WTC11 (cell line): ENCODE data around the gene METTL24.

Experiments
- CTCF ChIP-seq: fragments of 200-600 bp; IDR thresholded peaks from 2 replicates; pipeline ENCODE4 v1.8.0; 2022; ENCODE audit warnings: antibody characterized with exemption
- E2F1 ChIP-seq: sonication (generic); formaldehyde crosslinking; IDR thresholded peaks from 2 replicates; pipeline ENCODE4 v1.8.0; 2022; ENCODE audit warnings: mild to moderate bottlenecking, missing genetic modification reagents
- ETV6 ChIP-seq: sonication (generic); formaldehyde crosslinking; IDR thresholded peaks from 2 replicates; pipeline ENCODE4 v1.8.1; 2022; ENCODE audit warnings: mild to moderate bottlenecking, missing genetic modification reagents
- KAT7 ChIP-seq: sonication (generic); formaldehyde crosslinking; IDR thresholded peaks from 2 replicates; pipeline ENCODE4 v1.8.1; 2023; ENCODE audit warnings: missing genetic modification reagents, mild to moderate bottlenecking, borderline replicate concordance
- SP1 ChIP-seq: sonication (generic); formaldehyde crosslinking; conservative IDR thresholded peaks from 2 replicates; pipeline ENCODE4 v1.8.1; 2022; ENCODE audit warnings: missing genetic modification reagents
- TF ChIP-seq, protein P1 (sequence below): sonication (generic); formaldehyde crosslinking; IDR thresholded peaks from 2 replicates; pipeline ENCODE4 v1.8.1; 2023; ENCODE audit warnings: mild to moderate bottlenecking, missing genetic modification reagents
- TF ChIP-seq, protein P2 (sequence below): sonication (generic); formaldehyde crosslinking; IDR thresholded peaks from 2 replicates; pipeline ENCODE4 v1.8.1; 2022; ENCODE audit warnings: missing genetic modification reagents, borderline replicate concordance

DNA sequence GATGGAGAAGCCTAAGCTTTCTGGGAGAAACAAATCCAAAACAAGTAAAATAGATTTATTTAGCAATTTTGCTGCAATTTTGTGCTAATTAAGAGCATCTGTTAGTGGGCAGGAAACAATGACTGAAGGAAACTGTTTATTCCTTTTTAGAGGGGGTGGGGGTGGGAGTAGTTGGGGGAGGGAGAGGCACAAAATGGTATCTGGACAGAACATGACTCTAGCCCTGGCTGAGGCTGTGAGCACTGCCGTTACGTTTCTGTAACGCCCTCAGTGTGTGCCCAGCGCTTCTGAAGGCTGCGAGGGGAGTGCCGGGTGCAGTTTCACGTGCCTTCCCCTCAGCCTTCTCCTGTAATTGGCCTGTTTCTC, 28.8 kb downstream of the METTL24 start:
- TF ChIP-seq, protein P1, sequence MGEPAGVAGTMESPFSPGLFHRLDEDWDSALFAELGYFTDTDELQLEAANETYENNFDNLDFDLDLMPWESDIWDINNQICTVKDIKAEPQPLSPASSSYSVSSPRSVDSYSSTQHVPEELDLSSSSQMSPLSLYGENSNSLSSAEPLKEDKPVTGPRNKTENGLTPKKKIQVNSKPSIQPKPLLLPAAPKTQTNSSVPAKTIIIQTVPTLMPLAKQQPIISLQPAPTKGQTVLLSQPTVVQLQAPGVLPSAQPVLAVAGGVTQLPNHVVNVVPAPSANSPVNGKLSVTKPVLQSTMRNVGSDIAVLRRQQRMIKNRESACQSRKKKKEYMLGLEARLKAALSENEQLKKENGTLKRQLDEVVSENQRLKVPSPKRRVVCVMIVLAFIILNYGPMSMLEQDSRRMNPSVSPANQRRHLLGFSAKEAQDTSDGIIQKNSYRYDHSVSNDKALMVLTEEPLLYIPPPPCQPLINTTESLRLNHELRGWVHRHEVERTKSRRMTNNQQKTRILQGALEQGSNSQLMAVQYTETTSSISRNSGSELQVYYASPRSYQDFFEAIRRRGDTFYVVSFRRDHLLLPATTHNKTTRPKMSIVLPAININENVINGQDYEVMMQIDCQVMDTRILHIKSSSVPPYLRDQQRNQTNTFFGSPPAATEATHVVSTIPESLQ (CRISPR knock-in tag) = no peak
- TF ChIP-seq E2F1 (CRISPR knock-in tag) = no peak
- no peak for TF ChIP-seq KAT7
- no peak for TF ChIP-seq CTCF
- TF ChIP-seq SP1 = no peak
- TF ChIP-seq, protein P2, sequence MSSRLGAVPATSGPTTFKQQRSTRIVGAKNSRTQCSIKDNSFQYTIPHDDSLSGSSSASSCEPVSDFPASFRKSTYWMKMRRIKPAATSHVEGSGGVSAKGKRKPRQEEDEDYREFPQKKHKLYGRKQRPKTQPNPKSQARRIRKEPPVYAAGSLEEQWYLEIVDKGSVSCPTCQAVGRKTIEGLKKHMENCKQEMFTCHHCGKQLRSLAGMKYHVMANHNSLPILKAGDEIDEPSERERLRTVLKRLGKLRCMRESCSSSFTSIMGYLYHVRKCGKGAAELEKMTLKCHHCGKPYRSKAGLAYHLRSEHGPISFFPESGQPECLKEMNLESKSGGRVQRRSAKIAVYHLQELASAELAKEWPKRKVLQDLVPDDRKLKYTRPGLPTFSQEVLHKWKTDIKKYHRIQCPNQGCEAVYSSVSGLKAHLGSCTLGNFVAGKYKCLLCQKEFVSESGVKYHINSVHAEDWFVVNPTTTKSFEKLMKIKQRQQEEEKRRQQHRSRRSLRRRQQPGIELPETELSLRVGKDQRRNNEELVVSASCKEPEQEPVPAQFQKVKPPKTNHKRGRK (CRISPR knock-in tag) = no peak
- TF ChIP-seq ETV6 (CRISPR knock-in tag) = no peak
